Upper lobe of left lung (tissue), 6 donors: ENCODE measurements around the gene TRIP13. TPM values are rescaled to one million over a fixed set of nuclear protein-coding genes. Genes with fewer than 3 reads are reported as not detected.
A peak's percentile ranks its signal among the peaks of the same experiment; 100 is the strongest.
"Not testable (repeated sequence)": the region's sequence is repeated elsewhere in the genome, so short reads cannot be mapped to it uniquely, and the experiment has no call there.

Experiments used
- ATAC-seq, 2 donors: fragments of 200-7000 bp; cut with Tn5 transposase; one replicate each; pipeline ENCODE4 v1.9.1; 2022; ENCODE audit warnings: mild to moderate bottlenecking in 2 of 2, moderate library complexity in 2 of 2; ENCODE audit not compliant: low FRiP score in 2 of 2
- DNase-seq, 2 donors: peaks; one replicate each; pipeline ENCODE4 v3.0.0-alpha.2; 2019 to 2020
- H3K27ac ChIP-seq, 4 donors: fragments of 200-600 bp; sonication (generic); one replicate each; pipeline ENCODE4 v1.5.1; 2016 to 2019
- H3K27me3 ChIP-seq, 4 donors: fragments of 200-600 bp; sonication (generic); one replicate each; pipeline ENCODE4 v1.5.1; 2017 to 2019
- H3K36me3 ChIP-seq, 4 donors: fragments of 200-600 bp; sonication (generic); one replicate each; pipeline ENCODE4 v1.5.1; 2016 to 2019
- H3K4me1 ChIP-seq, 4 donors: fragments of 200-600 bp; sonication (generic); one replicate each; pipeline ENCODE4 v1.5.1; 2018 to 2019
- H3K4me3 ChIP-seq, 4 donors: fragments of 200-600 bp; sonication (generic); one replicate each; pipeline ENCODE4 v1.5.1; 2017 to 2019; ENCODE audit warnings: mild to moderate bottlenecking in 2 of 4, moderate library complexity in 1 of 4
- H3K9me3 ChIP-seq, 4 donors: fragments of 200-600 bp; sonication (generic); one replicate each; pipeline ENCODE4 v1.5.1; 2018 to 2019
- CTCF ChIP-seq, 6 experiments: fragments of 450-650 bp in 4 of 6; fragments of 200-600 bp in 2 of 6; sonication (generic) in 2 of 6; IDR thresholded peaks; one replicate each; pipeline ENCODE4 v1.5.1; 2016 to 2019; ENCODE audit warnings: antibody characterized with exemption in 6 of 6
- EP300 ChIP-seq, 4 donors: sonication (generic); formaldehyde crosslinking; IDR thresholded peaks; one replicate each; pipeline ENCODE4 v1.5.1; 2017; ENCODE audit warnings: antibody characterized with exemption in 4 of 4, control low read depth in 2 of 4
- POLR2A ChIP-seq, 4 donors: fragments of 450-650 bp; IDR thresholded peaks; one replicate each; pipeline ENCODE4 v1.5.1; 2016 to 2017; ENCODE audit warnings: antibody characterized with exemption in 4 of 4, mild to moderate bottlenecking in 2 of 4
- POLR2AphosphoS5 ChIP-seq, 2 donors: sonication (generic); formaldehyde crosslinking; IDR thresholded peaks; one replicate each; pipeline ENCODE4 v1.5.1; 2017; ENCODE audit warnings: antibody characterized with exemption in 2 of 2
- WGBS, 2 donors: methylation state at CpG; one replicate each; pipeline ENCODE4 v1.1.5; 2017 to 2018; 5-methylcytosine and 5-hydroxymethylcytosine counted together
- total RNA-seq, 6 donors: library from RNA; depleted of rRNA in 4 of 6; stranded (reverse); fragments of >200 nt in 4 of 6; gene quantifications; one replicate each; pipeline versions ENCODE4 v1.1.0 to v1.2.1, GENCODE V29; 2016 to 2021
- donor health status: DM: no; HTN: no; CAD: no; lungs with moderate emphysema.
- donor health status: DM: no; HTN: yes; CAD: no; lungs with severe emphysema.

TRIP13 gene
- total RNA-seq, 6 donors from 2014 or later: 1.0 to 2.1 (median 1.5) TPM

GRCh38 chr5:915946-916345, 23.3 kb downstream of the TRIP13 start:
- H3K36me3 ChIP-seq: no peaks in the 10 kb centered on the region
- peak in 1 of 2 donors; percentile 27 for ATAC-seq
- DNase-seq: peak in 1 of 2 donors; percentile 32
- no peak overlapping the region for H3K27ac ChIP-seq
- no peaks in the 10 kb centered on the region for H3K9me3 ChIP-seq
- TF ChIP-seq CTCF (IDR thresholded peaks at IDR 0.05) (no peak), POLR2AphosphoS5 (IDR thresholded peaks at IDR 0.05) (no peak), POLR2A (IDR thresholded peaks at IDR 0.05) (no peak), EP300 (IDR thresholded peaks at IDR 0.05) (no peak)
- H3K4me1 ChIP-seq: no peaks in the 10 kb centered on the region
- 91 to 99% methylated on average over 10 to 12 of the region's 12 CpGs for WGBS, 2 donors
- H3K27me3 ChIP-seq: no peaks in the 10 kb centered on the region
- H3K4me3 ChIP-seq: no peak overlapping the region

GRCh38 chr5:916441-917293, 24.0 kb downstream of the TRIP13 start:
- H3K27me3 ChIP-seq: no peaks in the 10 kb centered on the region
- DNase-seq (peak in 1 of 2 donors; percentile 38), ATAC-seq (peak; percentile 11 to 18)
- H3K36me3 ChIP-seq: no peaks in the 10 kb centered on the region
- H3K27ac ChIP-seq: no peak overlapping the region
- H3K4me1 ChIP-seq: no peaks in the 10 kb centered on the region
- TF ChIP-seq POLR2AphosphoS5 (IDR thresholded peaks at IDR 0.05) (no peak), POLR2A (IDR thresholded peaks at IDR 0.05) (no peak), EP300 (IDR thresholded peaks at IDR 0.05) (no peak), CTCF (IDR thresholded peaks at IDR 0.05) (no peak)
- H3K9me3 ChIP-seq: no peaks in the 10 kb centered on the region
- WGBS, 2 donors: 84 to 93% methylated on average over 9 to 14 of the region's 14 CpGs
- no peak overlapping the region for H3K4me3 ChIP-seq

GRCh38 chr5:918717-919116, 26.0 kb downstream of the TRIP13 start:
- not testable (repeated sequence) for DNase-seq, H3K9me3 ChIP-seq, H3K4me1 ChIP-seq, H3K4me3 ChIP-seq, H3K36me3 ChIP-seq, H3K27ac ChIP-seq, ATAC-seq, H3K27me3 ChIP-seq
- WGBS, 2 donors: 99 to 100% methylated on average over 5 of the region's 5 CpGs

- Histone ChIP-seq H3K4me1 (no peaks in the 10 kb centered on the region), H3K36me3 (no peaks in the 10 kb centered on the region), H3K4me3 (no peak overlapping the region), H3K27ac (no peak overlapping the region), H3K9me3 (no peaks in the 10 kb centered on the region), H3K27me3 (no peaks in the 10 kb centered on the region)
- TF ChIP-seq POLR2A (IDR thresholded peaks at IDR 0.05) (no peak), CTCF (IDR thresholded peaks at IDR 0.05) (no peak), POLR2AphosphoS5 (IDR thresholded peaks at IDR 0.05) (no peak), EP300 (IDR thresholded peaks at IDR 0.05) (no peak)
- no peak for ATAC-seq
- DNase-seq: peak in 1 of 2 donors; percentile 17
- WGBS, 2 donors: 76 to 80% methylated on average over 9 of the region's 9 CpGs
Observed at GRCh38 chr5:919356-920000, 26.8 kb downstream of the TRIP13 start.

GRCh38 chr5:920321-920720, 27.6 kb downstream of the TRIP13 start:
- Histone ChIP-seq H3K9me3 (no peaks in the 10 kb centered on the region), H3K27ac (no peak overlapping the region), H3K36me3 (no peaks in the 10 kb centered on the region), H3K4me3 (no peak overlapping the region), H3K4me1 (no peaks in the 10 kb centered on the region), H3K27me3 (no peaks in the 10 kb centered on the region)
- TF ChIP-seq EP300 (IDR thresholded peaks at IDR 0.05): no peak
- WGBS, 2 donors: 86 to 91% methylated on average over 7 of the region's 7 CpGs
- no peak for DNase-seq
- no peak for ATAC-seq
